Activated B cell treated with CpG ODN at 0.5 μM for 24 hours (primary cell): Measurements from ENCODE around the gene IGF2R. TPM values are rescaled to one million over a fixed set of nuclear protein-coding genes. Genes with fewer than 3 reads are reported as not detected.

Experiments used
- ATAC-seq: fragments of 200-7000 bp; cut with Tn5 transposase; one replicate; pipeline ENCODE4 v1.10.0; 2021; ENCODE audit warnings: low read depth, mild to moderate bottlenecking, moderate library complexity
- CTCF ChIA-PET: fragments of 350-600 bp; sonication (Branson Sonifier 250); formaldehyde crosslinking; loops from one replicate; lab custom pipeline; 2021; ENCODE audit warnings: antibody characterized with exemption; lab: Charles Lee
- POLR2A ChIA-PET: fragments of 350-600 bp; sonication (Branson Sonifier 250); formaldehyde crosslinking; loops from one replicate; lab custom pipeline; 2021; ENCODE audit warnings: antibody characterized with exemption; lab: Charles Lee
- DNase-seq: peaks from one replicate; pipeline ENCODE4 v3.0.0; 2022
- H3K27ac Mint-ChIP-seq: one replicate; pipeline ENCODE4 v1.8.0; 2020; ENCODE audit warnings: mixed read lengths
- H3K27me3 Mint-ChIP-seq: one replicate; pipeline ENCODE4 v1.8.0; 2021; ENCODE audit warnings: mixed read lengths
- H3K36me3 Mint-ChIP-seq: one replicate; pipeline ENCODE4 v1.8.0; 2021; ENCODE audit warnings: low read depth, mixed read lengths
- H3K4me1 Mint-ChIP-seq: one replicate; pipeline ENCODE4 v1.8.0; 2021; ENCODE audit warnings: mixed read lengths
- H3K4me3 Mint-ChIP-seq: one replicate; pipeline ENCODE4 v1.8.0; 2020; ENCODE audit warnings: mild to moderate bottlenecking, mixed read lengths
- H3K9me3 Mint-ChIP-seq: one replicate; pipeline ENCODE4 v1.8.0; 2020; ENCODE audit warnings: mixed read lengths
- CTCF ChIP-seq: fragments of 200-600 bp; IDR thresholded peaks from one replicate; pipeline ENCODE4 v1.8.0; 2022; ENCODE audit warnings: antibody characterized with exemption, mild to moderate bottlenecking
- intact Hi-C: fragments of 100-400 bp; cut with micrococcal nuclease; formaldehyde crosslinking; loops from one replicate; pipeline ENCODE4 v1.15.1; 2024
- total RNA-seq: library from RNA; stranded (reverse); gene quantifications from 2 replicates; pipeline ENCODE4 v1.2.3, GENCODE V29; 2022

The IGF2R gene
- total RNA-seq, 1 donor from 2014 or later: 79.5 TPM

GRCh38 chr6:159952289-159953005 lies 16.4 kb upstream of the IGF2R start:
- Mint-ChIP-seq H3K27ac (no peak overlapping the region), H3K4me3 (no peak overlapping the region)

GRCh38 chr6:159953091-159953601 lies 15.7 kb upstream of the IGF2R start:
- peaks cover 21% of the 10 kb centered on the region for H3K27me3 Mint-ChIP-seq
- intact Hi-C loops: no loop called here
- TF ChIP-seq CTCF: no peak
- no peak for DNase-seq
- ATAC-seq: no peak
- ChIA-PET CTCF (no interaction called here), POLR2A (no interaction called here)
- H3K4me3 Mint-ChIP-seq: no peak overlapping the region
- H3K36me3 Mint-ChIP-seq: no peaks in the 10 kb centered on the region
- no peaks in the 10 kb centered on the region for H3K9me3 Mint-ChIP-seq
- H3K27ac Mint-ChIP-seq: no peak overlapping the region
- no peaks in the 10 kb centered on the region for H3K4me1 Mint-ChIP-seq

More at GRCh38 chr6:159952289-159953005, 16.4 kb upstream of the IGF2R start:
- intact Hi-C loops: no loop called here
- ChIA-PET POLR2A (no interaction called here), CTCF (no interaction called here)
- no peak for TF ChIP-seq CTCF
- no peaks in the 10 kb centered on the region for H3K36me3 Mint-ChIP-seq
- DNase-seq (no peak), ATAC-seq (no peak)
- no peaks in the 10 kb centered on the region for H3K4me1 Mint-ChIP-seq
- H3K9me3 Mint-ChIP-seq: no peaks in the 10 kb centered on the region
- peaks cover 21% of the 10 kb centered on the region for H3K27me3 Mint-ChIP-seq

GRCh38 chr6:159955945-159956361 lies 12.9 kb upstream of the IGF2R start:
- DNase-seq (no peak), ATAC-seq (no peak)
- Mint-ChIP-seq H3K9me3 (no peaks in the 10 kb centered on the region), H3K27me3 (peaks cover 21% of the 10 kb centered on the region), H3K4me1 (peaks cover 14% of the 10 kb centered on the region), H3K4me3 (no peak overlapping the region), H3K27ac (no peak overlapping the region), H3K36me3 (no peaks in the 10 kb centered on the region)
- POLR2A ChIA-PET: no interaction called here
- intact Hi-C loops: loop anchor here (5.0 kb wide), 1 partner anchor 36 kb away; no protein-coding TSS in a partner anchor
- CTCF ChIA-PET: no interaction called here
- no peak for TF ChIP-seq CTCF

GRCh38 chr6:159957071-159957673 lies 11.7 kb upstream of the IGF2R start:
- DNase-seq (no peak), ATAC-seq (no peak)
- H3K36me3 Mint-ChIP-seq: no peaks in the 10 kb centered on the region
- H3K4me1 Mint-ChIP-seq: peaks cover 14% of the 10 kb centered on the region
- POLR2A ChIA-PET: no interaction called here
- no peak overlapping the region for H3K27ac Mint-ChIP-seq
- peaks cover 11% of the 10 kb centered on the region for H3K27me3 Mint-ChIP-seq
- no peak for TF ChIP-seq CTCF
- intact Hi-C loops: loop anchor here (5.0 kb wide), 1 partner anchor 35 kb away; no protein-coding TSS in a partner anchor
- no peak overlapping the region for H3K4me3 Mint-ChIP-seq
- H3K9me3 Mint-ChIP-seq: no peaks in the 10 kb centered on the region
- CTCF ChIA-PET: no interaction called here
